HFFc6 (cell line): Measurements from ENCODE around the gene RPS6KL1. TPM values are rescaled to one million over a fixed set of nuclear protein-coding genes. Genes with fewer than 3 reads are reported as not detected.

ENCODE experiments used
- DNase-seq: peaks from one replicate; pipeline ENCODE4 v3.0.0-alpha.2; 2018
- H3K27ac Mint-ChIP-seq: 2 replicates; pipeline ENCODE4 v1.8.0; 2020; ENCODE audit warnings: mild to moderate bottlenecking, mixed read lengths
- H3K27me3 Mint-ChIP-seq: 2 replicates; pipeline ENCODE4 v1.8.0; 2021; ENCODE audit warnings: mild to moderate bottlenecking, moderate library complexity, mixed read lengths; ENCODE audit not compliant: insufficient read depth
- H3K36me3 Mint-ChIP-seq: 2 replicates; pipeline ENCODE4 v1.8.0; 2021; ENCODE audit warnings: low read depth, mixed read lengths
- H3K4me1 Mint-ChIP-seq: 2 replicates; pipeline ENCODE4 v1.8.0; 2020; ENCODE audit warnings: low read depth, mixed read lengths
- H3K4me3 Mint-ChIP-seq: 2 replicates; pipeline ENCODE4 v1.8.0; 2020; ENCODE audit warnings: mild to moderate bottlenecking, moderate library complexity, mixed read lengths
- H3K9me3 Mint-ChIP-seq: 2 replicates; pipeline ENCODE4 v1.8.0; 2020; ENCODE audit warnings: mild to moderate bottlenecking, mixed read lengths
- long read RNA-seq: library from polyadenylated mRNA; unstranded; transcript quantifications from one replicate; pipeline ENCODE4 v2.0.0, GENCODE V29; 2019
- total RNA-seq, 6 experiments: library from RNA; stranded (reverse); fragmentation: NEBNext Ultra II Directional; extraction: Animal tissue kit (Norgen Biotek cat#: 25700); gene quantifications; 2 replicates in 1 of 6; 3 replicates in 5 of 6; pipeline ENCODE4 v1.2.3, GENCODE V29; 2021
- TF ChIP-seq, protein P1 (sequence below): fragments of 200-600 bp; sonication (generic); IDR thresholded peaks from 2 replicates; pipeline ENCODE4 v1.5.0; 2021; ENCODE audit warnings: antibody characterized with exemption, mild to moderate bottlenecking

RPS6KL1 gene, protein sequence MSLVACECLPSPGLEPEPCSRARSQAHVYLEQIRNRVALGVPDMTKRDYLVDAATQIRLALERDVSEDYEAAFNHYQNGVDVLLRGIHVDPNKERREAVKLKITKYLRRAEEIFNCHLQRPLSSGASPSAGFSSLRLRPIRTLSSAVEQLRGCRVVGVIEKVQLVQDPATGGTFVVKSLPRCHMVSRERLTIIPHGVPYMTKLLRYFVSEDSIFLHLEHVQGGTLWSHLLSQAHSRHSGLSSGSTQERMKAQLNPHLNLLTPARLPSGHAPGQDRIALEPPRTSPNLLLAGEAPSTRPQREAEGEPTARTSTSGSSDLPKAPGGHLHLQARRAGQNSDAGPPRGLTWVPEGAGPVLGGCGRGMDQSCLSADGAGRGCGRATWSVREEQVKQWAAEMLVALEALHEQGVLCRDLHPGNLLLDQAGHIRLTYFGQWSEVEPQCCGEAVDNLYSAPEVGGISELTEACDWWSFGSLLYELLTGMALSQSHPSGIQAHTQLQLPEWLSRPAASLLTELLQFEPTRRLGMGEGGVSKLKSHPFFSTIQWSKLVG
- total RNA-seq = 1 to 10 TPM in 4 of 6 experiments, under 1 TPM in 2; 0.78 to 1.1 (median 1.0) TPM
- long read RNA-seq, partial matches to known transcripts = 1 of 1 reads
- long read RNA-seq, other reads (novel, unspliced or antisense) = 0 of 1 reads

DNA sequence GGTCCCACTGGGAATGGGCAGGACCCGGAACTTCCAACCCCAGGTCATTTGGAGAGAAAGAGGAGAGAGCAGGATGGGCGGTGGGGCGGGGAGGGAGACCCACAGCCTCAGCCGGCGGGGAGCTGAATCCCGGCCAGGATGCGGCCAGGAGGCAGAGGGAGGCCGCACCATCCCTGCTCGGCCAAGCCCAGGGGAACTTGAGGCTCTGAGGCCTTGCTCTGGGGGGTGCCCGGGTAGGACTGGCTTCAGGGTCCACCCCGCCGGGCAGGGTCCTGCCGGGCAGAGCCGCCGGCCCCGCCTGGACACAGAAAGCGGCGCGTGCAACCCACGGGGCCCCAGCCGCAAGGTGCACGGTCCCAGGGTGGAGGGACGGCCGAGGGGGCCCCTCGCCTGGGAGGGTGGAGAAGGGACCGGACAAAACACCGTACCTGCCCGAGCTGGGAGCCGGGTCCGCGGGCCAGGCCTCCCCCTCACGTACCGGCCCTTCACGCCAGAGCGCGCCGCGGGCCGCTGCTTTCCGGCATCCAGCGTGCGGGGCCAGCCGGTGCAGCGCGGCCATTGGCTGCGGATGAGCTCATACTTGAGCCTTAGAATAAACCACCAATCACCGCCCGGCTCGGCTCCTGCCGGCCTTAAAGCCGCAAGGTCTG lies at the start of gene RPS6KL1:
RPS6KL1 (minus strand) TSS at position 509 of the 650 bp plus-strand sequence. CDS start 1,719 bp downstream, outside the sequence.
- Mint-ChIP-seq H3K9me3 (no peaks in the 10 kb centered on the region), H3K4me3 (peak within 1 kb of the TSS; percentile 51), H3K36me3 (no peaks in the 10 kb centered on the region), H3K4me1 (peaks cover 8% of the 10 kb centered on the region), H3K27ac (no peak within 1 kb of the TSS), H3K27me3 (peaks cover 10% of the 10 kb centered on the region)
- TF ChIP-seq, protein P1, sequence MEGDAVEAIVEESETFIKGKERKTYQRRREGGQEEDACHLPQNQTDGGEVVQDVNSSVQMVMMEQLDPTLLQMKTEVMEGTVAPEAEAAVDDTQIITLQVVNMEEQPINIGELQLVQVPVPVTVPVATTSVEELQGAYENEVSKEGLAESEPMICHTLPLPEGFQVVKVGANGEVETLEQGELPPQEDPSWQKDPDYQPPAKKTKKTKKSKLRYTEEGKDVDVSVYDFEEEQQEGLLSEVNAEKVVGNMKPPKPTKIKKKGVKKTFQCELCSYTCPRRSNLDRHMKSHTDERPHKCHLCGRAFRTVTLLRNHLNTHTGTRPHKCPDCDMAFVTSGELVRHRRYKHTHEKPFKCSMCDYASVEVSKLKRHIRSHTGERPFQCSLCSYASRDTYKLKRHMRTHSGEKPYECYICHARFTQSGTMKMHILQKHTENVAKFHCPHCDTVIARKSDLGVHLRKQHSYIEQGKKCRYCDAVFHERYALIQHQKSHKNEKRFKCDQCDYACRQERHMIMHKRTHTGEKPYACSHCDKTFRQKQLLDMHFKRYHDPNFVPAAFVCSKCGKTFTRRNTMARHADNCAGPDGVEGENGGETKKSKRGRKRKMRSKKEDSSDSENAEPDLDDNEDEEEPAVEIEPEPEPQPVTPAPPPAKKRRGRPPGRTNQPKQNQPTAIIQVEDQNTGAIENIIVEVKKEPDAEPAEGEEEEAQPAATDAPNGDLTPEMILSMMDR = no peak
- peak; percentile 51 for DNase-seq

GRCh38 chr14:74968811-74969210 lies 45.8 kb upstream of the RPS6KL1 start:
- Mint-ChIP-seq H3K36me3 (no peaks in the 10 kb centered on the region), H3K27me3 (peaks cover 2% of the 10 kb centered on the region; the same call in 1 of the 2 replicates), H3K9me3 (no peaks in the 10 kb centered on the region), H3K4me1 (peaks cover 31% of the 10 kb centered on the region), H3K4me3 (no peak overlapping the region), H3K27ac (no peak overlapping the region)
- DNase-seq = no peak
- TF ChIP-seq, protein P1 = no peak

DNA sequence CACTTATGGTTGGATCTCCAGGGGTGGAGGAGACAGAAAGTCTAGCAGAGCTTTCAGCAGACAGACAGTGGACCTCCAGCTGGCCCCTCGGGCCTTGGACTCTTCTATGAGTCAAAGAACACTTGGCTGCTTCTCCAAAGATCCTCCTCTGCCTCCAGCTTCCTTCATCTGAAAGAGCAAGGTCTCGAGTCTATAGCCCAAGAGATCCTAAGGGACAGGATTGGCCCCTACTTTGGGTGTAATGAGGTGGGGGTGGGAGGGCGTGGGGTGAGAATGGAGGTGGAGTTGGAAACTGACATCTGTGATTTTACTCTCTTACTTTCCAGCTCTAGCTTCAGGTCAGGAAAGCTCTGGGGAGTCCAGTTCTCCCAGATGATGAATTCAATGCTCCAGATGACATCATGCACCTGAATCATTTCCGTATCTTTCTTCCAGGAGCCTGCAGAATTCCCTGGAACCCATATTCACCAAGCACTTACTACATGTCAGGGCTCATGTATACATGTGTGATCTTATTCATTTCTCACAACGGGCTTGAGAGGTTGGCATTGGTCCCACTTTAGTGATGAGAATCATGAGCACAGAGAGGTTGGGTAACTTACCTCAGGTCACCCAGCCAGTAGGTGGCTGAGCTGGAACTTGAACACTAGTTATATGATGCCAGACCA lies 42.6 kb upstream of the RPS6KL1 start:
- DNase-seq = peak; percentile 52
- H3K9me3 Mint-ChIP-seq = no peaks in the 10 kb centered on the region
- peak overlapping the region; percentile 42; the same call in 1 of the 2 replicates for H3K4me3 Mint-ChIP-seq
- H3K36me3 Mint-ChIP-seq = no peaks in the 10 kb centered on the region
- TF ChIP-seq, protein P1 = no peak; the same call in 1 of the 2 replicates
- peaks cover 4% of the 10 kb centered on the region; the same call in 1 of the 2 replicates for H3K27me3 Mint-ChIP-seq
- H3K27ac Mint-ChIP-seq = peak overlapping the region; percentile 80
- H3K4me1 Mint-ChIP-seq = peaks cover 44% of the 10 kb centered on the region

DNA sequence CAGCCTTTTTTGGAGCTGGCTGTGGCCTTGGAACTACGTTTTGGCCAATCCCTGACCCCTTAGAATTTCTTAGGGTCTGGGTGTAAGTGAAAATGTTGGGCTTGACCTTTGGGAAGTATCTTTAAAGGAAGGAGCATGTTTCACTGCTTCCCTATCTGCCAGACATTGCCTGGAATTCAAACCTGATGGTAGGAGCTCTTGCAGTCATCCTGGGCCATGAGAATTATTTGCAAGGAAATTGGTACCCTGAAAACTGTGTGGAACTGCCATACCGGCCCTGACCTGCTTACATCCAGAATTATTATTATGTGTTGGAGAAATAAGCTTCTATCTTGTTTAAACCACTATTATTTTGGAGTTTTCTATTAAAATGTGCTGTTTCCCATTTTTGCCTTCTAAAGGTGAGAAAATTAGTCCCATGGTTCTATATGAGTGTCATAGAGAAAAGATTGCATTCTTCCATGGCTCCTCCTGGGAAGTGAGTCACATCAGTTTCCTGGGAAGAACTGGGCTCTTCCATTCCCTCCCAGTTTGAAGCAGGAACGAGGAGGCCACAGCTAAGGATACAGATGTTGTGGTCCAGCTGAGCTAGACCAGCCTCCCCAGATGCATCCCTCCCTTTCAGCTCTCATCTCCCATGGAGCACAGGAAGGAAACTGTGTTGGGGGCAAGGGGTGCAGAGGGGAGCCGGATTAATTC lies 41.9 kb upstream of the RPS6KL1 start:
- peak overlapping the region; percentile 42; the same call in 1 of the 2 replicates for H3K4me3 Mint-ChIP-seq
- no peaks in the 10 kb centered on the region for H3K9me3 Mint-ChIP-seq
- peaks cover 44% of the 10 kb centered on the region for H3K4me1 Mint-ChIP-seq
- H3K27me3 Mint-ChIP-seq = peaks cover 4% of the 10 kb centered on the region; the same call in 1 of the 2 replicates
- TF ChIP-seq, protein P1 = no peak
- DNase-seq = peak; percentile 37
- peak overlapping the region; percentile 80 for H3K27ac Mint-ChIP-seq
- no peaks in the 10 kb centered on the region for H3K36me3 Mint-ChIP-seq
